ENCODE data around the gene CAMSAP2. TPM values are rescaled to one million over a fixed set of nuclear protein-coding genes. Genes with fewer than 3 reads are reported as not detected.
A peak's percentile ranks its signal among the peaks of the same experiment; 100 is the strongest.
"Not testable (repeated sequence)": the region's sequence is repeated elsewhere in the genome, so short reads cannot be mapped to it uniquely, and the experiment has no call there.

Gene CAMSAP2
- total and polyA plus RNA-seq, 2 donors: 15.2 to 61.5 TPM

DNA sequence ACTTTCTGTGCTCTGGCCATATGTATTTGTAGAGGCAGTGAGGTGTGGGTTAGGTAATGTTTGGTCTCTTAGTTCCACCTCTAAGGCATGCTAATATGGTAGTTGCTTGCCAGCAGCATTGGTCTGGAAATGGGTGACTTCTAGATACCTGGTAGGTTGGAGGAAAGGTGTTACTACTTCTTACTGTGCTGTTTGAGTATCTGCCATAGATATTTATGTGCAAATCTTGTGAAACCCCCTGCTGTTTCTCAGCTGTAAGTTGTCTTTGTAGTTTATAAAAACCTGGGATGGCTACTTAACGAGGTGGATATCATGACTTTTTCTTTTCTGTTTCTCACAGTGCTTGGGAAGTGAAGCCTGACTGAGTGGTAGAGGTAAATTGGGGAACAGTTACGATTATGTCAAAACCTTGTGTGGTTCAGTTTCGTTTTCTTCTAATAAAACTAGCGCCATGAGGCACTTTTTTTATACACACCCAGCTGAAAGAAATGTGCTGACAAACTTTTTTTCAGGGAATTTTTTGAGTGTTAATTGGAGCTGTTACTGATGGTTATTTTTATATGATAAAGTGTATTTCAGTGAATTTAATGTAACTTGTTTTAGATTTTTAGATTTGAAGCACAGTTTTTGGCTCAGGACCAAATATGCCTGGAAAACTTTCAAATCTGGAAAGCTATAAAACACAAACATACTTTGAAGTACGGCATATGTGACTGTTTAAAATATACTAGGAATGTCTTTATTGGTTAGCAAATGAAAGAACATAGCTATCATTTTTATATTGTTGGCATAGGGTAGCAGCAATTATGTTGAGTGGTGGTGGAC, 42.1 kb downstream of the CAMSAP2 start:
- no peak overlapping the region for H3K4me3 ChIP-seq (ENCODE audit: low read depth, low read length)
- DNase-seq (ENCODE audit: extremely low spot score): peak; percentile 6
- H3K27ac ChIP-seq (ENCODE audit: low read depth): peak overlapping the region; percentile 10
- no peaks in the 10 kb centered on the region for H3K36me3 ChIP-seq (ENCODE audit: insufficient read depth)
- WGBS: 18% methylated on average over 5 of the region's 5 CpGs
- no peaks in the 10 kb centered on the region for H3K4me1 ChIP-seq (ENCODE audit: insufficient read depth)

DNA sequence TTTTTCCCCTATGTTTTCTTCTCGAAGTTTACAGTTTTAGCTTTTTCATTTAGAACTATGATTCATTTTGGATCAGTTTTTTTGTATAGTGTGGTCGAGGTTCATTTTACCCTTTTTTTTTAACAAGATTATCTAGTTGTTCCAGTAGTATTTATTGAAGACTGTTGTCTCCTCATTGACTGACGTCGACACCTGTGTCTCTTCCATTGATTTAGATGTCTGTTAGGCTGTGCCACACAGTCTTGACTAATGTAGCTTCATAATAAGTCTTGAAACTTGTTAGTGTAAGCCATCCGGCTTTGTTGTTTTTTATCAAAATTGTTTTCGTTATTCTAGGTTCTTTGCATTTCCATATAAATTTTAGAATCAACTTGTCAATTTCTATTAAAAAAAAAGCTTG, 45.2 kb downstream of the CAMSAP2 start:
- Histone ChIP-seq H3K4me3 (ENCODE audit: low read depth, low read length) (no peak overlapping the region), H3K27ac (ENCODE audit: low read depth) (no peak overlapping the region), H3K36me3 (ENCODE audit: insufficient read depth) (no peaks in the 10 kb centered on the region), H3K4me1 (ENCODE audit: insufficient read depth) (no peaks in the 10 kb centered on the region)
- no peak for DNase-seq (ENCODE audit: extremely low spot score)
- 91% methylated on average over 6 of the region's 6 CpGs for WGBS

DNA sequence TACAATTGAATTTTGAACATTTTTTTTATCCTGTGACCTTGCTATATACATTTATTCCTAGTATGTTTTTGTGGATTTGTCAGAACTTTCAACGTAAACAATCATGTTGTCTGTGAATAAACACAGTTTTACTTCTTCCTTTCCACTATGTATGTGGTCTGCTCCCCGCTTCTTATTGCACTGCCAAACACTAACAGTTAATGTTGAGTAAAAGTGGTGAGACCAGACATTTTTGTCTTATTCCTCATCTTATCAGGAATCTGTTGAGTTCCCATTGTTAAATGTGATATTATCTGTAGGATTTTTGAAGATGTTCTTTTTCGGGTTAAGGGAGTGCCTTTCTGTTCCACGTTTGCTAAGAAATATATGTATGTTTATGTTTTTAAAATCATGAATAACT, 45.9 kb downstream of the CAMSAP2 start:
- no peak for DNase-seq (ENCODE audit: extremely low spot score)

DNA sequence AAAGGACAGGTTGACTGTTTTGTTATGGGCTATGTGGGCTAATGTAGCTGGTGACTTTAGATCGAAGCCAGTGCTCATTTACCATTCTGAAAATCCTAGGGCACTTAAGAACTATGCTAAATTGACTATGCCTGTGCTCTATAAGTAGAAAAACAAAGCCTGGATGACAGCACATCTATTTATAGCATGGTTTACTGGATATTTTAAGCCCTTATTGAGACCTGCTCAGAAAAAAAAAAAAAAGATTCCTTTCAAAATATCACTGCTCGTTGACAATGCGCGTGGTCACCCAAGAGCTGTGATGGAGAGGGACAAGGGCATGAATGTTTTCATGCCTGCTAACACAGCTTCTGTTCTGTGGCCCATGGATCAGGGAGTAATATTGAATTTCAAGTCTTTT, 48.1 kb downstream of the CAMSAP2 start:
- Histone ChIP-seq H3K4me1 (ENCODE audit: insufficient read depth) (peaks cover 2% of the 10 kb centered on the region), H3K27ac (ENCODE audit: low read depth) (no peak overlapping the region), H3K36me3 (ENCODE audit: insufficient read depth) (no peaks in the 10 kb centered on the region), H3K4me3 (ENCODE audit: low read depth, low read length) (no peak overlapping the region)
- 81% methylated on average over 4 of the region's 4 CpGs for WGBS
- no peak for DNase-seq (ENCODE audit: extremely low spot score)

More for the DNA sequence above, 45.9 kb downstream of the CAMSAP2 start:
- Histone ChIP-seq H3K4me3 (ENCODE audit: low read depth, low read length) (no peak overlapping the region), H3K27ac (ENCODE audit: low read depth) (no peak overlapping the region), H3K4me1 (ENCODE audit: insufficient read depth) (no peaks in the 10 kb centered on the region), H3K36me3 (ENCODE audit: insufficient read depth) (no peaks in the 10 kb centered on the region)
- 73% methylated on average over 4 of the region's 4 CpGs for WGBS

DNA sequence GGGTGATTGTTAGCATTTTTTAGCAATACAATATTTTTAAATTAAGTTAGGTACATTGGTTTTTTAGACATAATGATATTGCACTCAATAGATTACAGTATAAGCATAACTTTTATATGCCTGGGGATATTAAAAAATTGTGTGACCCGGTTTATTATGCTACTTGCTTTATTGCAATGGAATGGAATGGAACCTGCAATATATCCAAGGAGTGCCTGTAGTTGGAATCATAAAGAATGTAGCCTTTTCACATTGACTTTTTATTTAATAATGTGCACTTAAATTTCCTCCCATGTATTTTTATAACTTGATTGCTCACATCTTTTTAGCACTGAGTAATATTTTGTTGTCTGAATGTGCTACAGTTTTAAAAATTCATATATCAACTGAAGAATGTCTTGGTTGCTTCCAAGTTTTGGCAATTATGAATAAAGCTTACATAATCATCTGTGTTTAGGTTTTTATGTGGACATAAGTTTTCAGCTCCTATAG, 49.2 kb downstream of the CAMSAP2 start:
- H3K4me3 ChIP-seq (ENCODE audit: low read depth, low read length): no peak overlapping the region
- no peak overlapping the region for H3K27ac ChIP-seq (ENCODE audit: low read depth)
- H3K4me1 ChIP-seq (ENCODE audit: insufficient read depth): peaks cover 2% of the 10 kb centered on the region
- H3K36me3 ChIP-seq (ENCODE audit: insufficient read depth): no peaks in the 10 kb centered on the region
- DNase-seq (ENCODE audit: extremely low spot score): no peak
- 96% methylated on average over 1 of the region's 1 CpG for WGBS

DNA sequence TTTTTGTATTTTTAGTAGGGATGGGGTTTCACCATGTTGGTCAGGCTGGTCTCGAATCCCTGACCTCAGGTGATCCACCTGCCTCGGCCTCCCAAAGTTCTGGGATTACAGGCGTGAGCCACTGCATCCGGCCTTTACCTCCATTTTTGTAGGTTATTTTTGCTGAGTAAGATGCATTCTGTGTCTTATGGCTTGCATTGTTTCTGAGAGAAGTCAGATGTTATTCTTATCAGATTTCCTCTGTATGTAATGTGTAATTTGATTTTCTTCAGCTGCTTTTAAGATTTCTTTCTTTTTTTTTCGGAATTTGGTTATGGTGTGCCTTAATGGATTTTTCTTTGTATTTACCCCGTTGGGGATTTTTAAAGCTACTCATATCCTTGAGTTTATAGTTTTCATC, 52.3 kb downstream of the CAMSAP2 start:
- DNase-seq (ENCODE audit: extremely low spot score); H3K4me3 ChIP-seq (ENCODE audit: low read depth, low read length); H3K36me3 ChIP-seq (ENCODE audit: insufficient read depth); H3K27ac ChIP-seq (ENCODE audit: low read depth); H3K4me1 ChIP-seq (ENCODE audit: insufficient read depth): not testable (repeated sequence)
- 77% methylated on average over 6 of the region's 6 CpGs for WGBS

DNA sequence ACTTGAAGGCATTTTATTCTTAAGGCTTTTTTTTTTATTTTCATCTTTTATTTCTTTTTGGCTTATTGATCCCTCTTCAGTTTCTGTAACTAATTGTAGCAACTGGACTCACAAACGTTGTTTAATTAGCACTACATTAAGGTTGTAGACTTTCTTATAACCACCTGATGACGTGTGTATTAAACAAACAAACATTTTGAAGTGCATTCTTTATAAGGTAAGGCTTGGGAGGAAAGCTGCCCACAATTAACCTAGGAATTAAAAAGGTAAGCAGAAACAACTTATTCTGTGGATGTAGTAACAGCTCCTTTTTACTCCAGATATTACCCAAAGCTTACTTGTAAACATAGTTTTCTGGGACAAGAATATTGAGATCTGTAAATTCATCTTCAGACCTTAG, 55.0 kb downstream of the CAMSAP2 start:
- no peak overlapping the region for H3K4me3 ChIP-seq (ENCODE audit: low read depth, low read length)
- H3K27ac ChIP-seq (ENCODE audit: low read depth): no peak overlapping the region
- DNase-seq (ENCODE audit: extremely low spot score): no peak
- peaks cover 3% of the 10 kb centered on the region for H3K4me1 ChIP-seq (ENCODE audit: insufficient read depth)
- no peaks in the 10 kb centered on the region for H3K36me3 ChIP-seq (ENCODE audit: insufficient read depth)
- WGBS: 71% methylated on average over 2 of the region's 2 CpGs

DNA sequence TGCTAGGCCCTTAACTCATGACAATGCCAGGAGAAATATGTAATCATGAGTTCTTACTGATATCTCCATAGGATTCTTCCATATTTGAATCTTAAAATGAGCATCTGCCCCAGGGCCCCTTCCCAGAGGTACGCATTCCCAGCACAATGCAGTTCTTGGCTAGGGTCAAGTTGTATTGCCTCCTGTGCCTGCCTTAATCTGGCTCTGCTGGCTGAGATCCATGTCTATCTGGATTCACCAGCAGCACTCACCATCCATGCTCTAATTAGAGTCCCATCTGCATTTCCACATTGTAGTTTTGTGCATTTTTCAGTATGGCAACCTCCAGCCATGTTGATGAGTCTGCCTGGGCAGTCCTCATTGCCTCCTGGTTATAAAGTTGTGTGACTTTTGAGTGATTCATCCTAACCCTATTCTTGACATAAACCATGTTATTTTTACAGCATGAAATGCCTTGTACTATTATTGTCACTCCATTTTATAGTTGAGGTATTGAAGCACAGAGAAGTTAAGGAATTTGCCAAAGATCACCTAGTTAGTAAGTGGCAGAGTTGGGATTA, 55.9 kb downstream of the CAMSAP2 start:
- H3K36me3 ChIP-seq (ENCODE audit: insufficient read depth): no peaks in the 10 kb centered on the region
- peak overlapping the region; percentile 10 for H3K27ac ChIP-seq (ENCODE audit: low read depth)
- H3K4me1 ChIP-seq (ENCODE audit: insufficient read depth): peaks cover 3% of the 10 kb centered on the region
- no peak for DNase-seq (ENCODE audit: extremely low spot score)
- H3K4me3 ChIP-seq (ENCODE audit: low read depth, low read length): no peak overlapping the region
- WGBS: 87% methylated on average over 1 of the region's 1 CpG

DNA sequence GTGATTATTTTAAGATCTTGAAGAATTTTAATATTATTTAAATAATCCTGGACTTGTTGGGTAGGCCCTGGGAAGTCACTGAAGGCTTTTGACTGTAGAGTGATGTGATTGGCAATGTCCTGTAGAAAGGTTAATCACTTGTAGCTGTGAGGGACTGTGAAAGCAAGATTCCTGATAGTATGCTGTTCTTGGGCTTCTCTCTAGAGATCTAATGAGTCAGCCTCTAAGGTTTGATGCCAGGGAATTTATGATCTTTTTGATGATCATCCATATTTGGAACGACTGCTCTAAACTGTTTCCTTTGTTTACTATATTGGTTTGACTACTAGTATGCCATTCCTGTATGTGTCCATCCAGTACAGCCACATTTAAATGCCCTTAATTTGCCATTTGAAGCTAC, 56.5 kb downstream of the CAMSAP2 start:
- Histone ChIP-seq H3K36me3 (ENCODE audit: insufficient read depth) (no peaks in the 10 kb centered on the region), H3K4me3 (ENCODE audit: low read depth, low read length) (no peak overlapping the region), H3K4me1 (ENCODE audit: insufficient read depth) (peaks cover 1% of the 10 kb centered on the region), H3K27ac (ENCODE audit: low read depth) (no peak overlapping the region)
- no peak for DNase-seq (ENCODE audit: extremely low spot score)
- 7% methylated on average over 1 of the region's 1 CpG for WGBS

DNA sequence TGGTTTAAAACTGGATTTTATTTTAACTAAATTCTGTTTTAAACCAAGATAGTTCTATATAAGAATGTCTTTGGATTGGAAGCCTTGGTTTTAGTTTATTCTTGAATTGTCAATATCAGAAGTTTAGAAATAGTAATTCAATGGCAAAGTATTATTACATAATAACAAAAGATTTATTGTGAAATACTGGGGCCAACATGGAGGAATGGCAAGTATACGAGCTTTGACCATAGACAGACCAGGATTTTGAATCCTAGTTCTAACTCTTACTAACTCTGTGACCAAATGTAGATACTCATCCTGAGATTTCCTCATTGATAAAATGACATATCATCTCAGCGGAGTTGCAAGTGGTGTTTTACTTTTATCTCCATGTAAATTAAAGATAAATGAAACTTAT, 63.3 kb downstream of the CAMSAP2 start:
- WGBS: 67% methylated on average over 2 of the region's 2 CpGs
- Histone ChIP-seq H3K4me3 (ENCODE audit: low read depth, low read length) (no peak overlapping the region), H3K36me3 (ENCODE audit: insufficient read depth) (no peaks in the 10 kb centered on the region), H3K4me1 (ENCODE audit: insufficient read depth) (no peaks in the 10 kb centered on the region), H3K27ac (ENCODE audit: low read depth) (no peak overlapping the region)
- DNase-seq (ENCODE audit: extremely low spot score): no peak

DNA sequence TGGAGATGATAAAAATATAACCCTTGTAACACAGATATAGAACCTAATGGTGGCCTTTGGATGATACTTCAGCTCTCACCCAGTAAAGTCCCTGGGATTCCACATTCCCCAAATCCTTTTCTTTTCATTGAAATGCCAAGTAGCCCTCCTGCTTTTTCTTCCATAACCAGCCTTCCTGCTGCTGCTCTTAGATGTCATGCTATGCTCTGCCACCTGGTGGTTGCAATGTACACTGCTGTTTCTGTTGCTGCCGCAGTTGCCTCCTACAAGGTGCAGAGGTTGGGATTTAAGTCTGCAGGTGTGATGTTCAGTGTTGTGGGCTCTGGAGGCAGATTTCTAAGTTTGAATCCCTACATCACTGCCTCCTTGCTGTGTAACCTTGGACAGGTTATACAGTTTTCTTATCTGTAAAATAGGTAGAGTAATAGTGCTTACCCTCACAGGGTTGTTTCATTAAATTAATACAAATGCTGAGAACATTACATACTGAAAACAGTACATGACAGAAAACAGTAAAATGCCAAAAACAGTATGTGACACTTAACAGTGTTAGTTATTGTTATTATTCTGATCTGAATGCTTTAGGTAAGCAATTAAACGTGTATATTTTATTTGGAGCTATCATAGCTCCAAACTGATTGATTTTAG, 64.3 kb downstream of the CAMSAP2 start:
- WGBS: 48% methylated on average over 2 of the region's 2 CpGs
- no peaks in the 10 kb centered on the region for H3K4me1 ChIP-seq (ENCODE audit: insufficient read depth)
- H3K4me3 ChIP-seq (ENCODE audit: low read depth, low read length): no peak overlapping the region
- DNase-seq (ENCODE audit: extremely low spot score): peak; percentile 33
- no peaks in the 10 kb centered on the region for H3K36me3 ChIP-seq (ENCODE audit: insufficient read depth)
- H3K27ac ChIP-seq (ENCODE audit: low read depth): no peak overlapping the region

DNA sequence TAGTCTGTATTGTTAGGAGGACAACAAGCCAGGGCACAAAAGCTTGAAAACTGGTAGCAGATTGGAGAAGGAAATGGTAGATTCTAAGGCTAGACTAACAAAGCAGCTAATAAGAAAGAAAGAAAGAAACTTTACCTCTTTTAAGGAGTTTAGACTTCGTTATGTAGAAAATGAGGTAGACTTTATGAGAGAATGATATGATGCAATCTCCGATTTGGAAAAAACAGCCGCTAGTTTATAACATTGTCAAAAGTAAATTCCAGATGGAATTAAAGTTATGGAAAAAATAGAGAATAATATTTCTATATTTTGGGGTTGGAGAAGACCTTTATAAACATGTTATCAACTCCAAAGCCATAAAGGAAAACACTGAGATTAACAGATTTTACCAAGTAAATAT, 67.0 kb downstream of the CAMSAP2 start:
- Histone ChIP-seq H3K27ac (ENCODE audit: low read depth) (no peak overlapping the region), H3K36me3 (ENCODE audit: insufficient read depth) (peaks cover 1% of the 10 kb centered on the region), H3K4me1 (ENCODE audit: insufficient read depth) (no peaks in the 10 kb centered on the region), H3K4me3 (ENCODE audit: low read depth, low read length) (no peak overlapping the region)
- DNase-seq (ENCODE audit: extremely low spot score): no peak
- WGBS: 67% methylated on average over 3 of the region's 3 CpGs

DNA sequence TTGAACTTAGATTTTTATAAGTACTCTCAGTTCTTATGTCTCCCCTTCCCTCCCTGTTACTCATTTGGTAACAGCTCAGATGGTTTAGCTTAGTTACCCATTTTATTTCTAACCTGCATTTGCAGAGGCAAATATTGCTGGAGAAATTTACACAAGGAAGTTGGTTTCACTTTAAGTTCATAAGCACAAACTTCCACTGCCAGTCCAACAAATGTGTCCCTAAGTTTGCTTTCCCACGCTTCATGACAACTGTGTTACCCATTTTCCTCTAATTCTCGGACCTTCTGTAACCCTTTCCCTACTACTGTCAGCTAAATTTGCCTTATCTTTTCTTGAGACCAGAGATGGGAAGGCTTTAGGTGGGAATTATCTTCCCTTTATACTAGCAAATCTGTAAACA, 70.2 kb downstream of the CAMSAP2 start:
- Histone ChIP-seq H3K4me3 (ENCODE audit: low read depth, low read length) (no peak overlapping the region), H3K36me3 (ENCODE audit: insufficient read depth) (peaks cover 1% of the 10 kb centered on the region), H3K27ac (ENCODE audit: low read depth) (no peak overlapping the region), H3K4me1 (ENCODE audit: insufficient read depth) (no peaks in the 10 kb centered on the region)
- no peak for DNase-seq (ENCODE audit: extremely low spot score)
- 85% methylated on average over 2 of the region's 2 CpGs for WGBS

DNA sequence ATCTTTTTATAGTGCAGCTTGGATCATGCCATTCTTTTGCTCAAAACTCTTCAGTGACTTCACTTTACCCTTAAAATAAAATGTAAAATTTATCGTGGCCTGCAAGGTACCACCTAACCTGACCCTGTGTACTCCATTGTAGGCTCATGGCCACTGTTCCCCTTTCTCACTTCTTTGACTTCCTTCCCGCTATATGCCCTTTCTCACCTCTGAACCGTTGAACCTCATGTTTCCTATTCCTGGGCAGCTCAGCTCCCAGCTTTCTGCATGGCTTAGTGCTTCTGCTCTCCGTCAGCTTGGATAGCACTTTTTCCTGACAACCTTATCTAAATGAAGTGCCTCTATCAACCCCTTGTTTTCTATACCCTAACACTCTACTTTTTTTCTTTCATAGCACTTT, 73.0 kb downstream of the CAMSAP2 start:
- 37% methylated on average over 4 of the region's 4 CpGs for WGBS
- no peak overlapping the region for H3K27ac ChIP-seq (ENCODE audit: low read depth)
- H3K36me3 ChIP-seq (ENCODE audit: insufficient read depth): peaks cover 1% of the 10 kb centered on the region
- H3K4me1 ChIP-seq (ENCODE audit: insufficient read depth): no peaks in the 10 kb centered on the region
- H3K4me3 ChIP-seq (ENCODE audit: low read depth, low read length): no peak overlapping the region
- DNase-seq (ENCODE audit: extremely low spot score): no peak
